ENCODE results near the gene INTS6L. TPM values are rescaled to one million over a fixed set of nuclear protein-coding genes. Genes with fewer than 3 reads are reported as not detected.
"Not testable (repeated sequence)": the region's sequence is repeated elsewhere in the genome, so short reads cannot be mapped to it uniquely, and the experiment has no call there.

Gene INTS6L
- total RNA-seq, 1 experiment from 2014 or later = 0.38 TPM

DNA sequence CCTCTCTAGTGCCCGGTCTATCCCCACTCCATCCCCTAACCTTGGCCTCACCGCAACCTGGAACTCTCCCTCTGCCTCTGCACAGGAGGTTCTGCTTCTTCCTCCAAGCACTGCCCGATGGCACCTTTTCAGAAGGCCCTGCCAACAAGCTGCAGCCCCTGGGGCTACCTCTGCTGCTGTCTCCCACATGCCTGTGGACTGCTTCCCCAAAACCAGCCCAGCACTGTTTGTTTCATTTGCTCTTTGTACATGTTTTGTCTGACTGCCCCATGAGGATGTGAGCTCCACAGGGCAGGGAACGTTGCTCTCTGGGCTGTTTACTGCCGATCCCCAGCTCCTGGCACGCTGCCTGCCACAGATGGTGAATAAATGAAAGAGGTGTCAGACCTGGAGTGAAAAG is 85.4 kb downstream of the INTS6L start:
- no peak for DNase-seq (ENCODE audit: low spot score)

DNA sequence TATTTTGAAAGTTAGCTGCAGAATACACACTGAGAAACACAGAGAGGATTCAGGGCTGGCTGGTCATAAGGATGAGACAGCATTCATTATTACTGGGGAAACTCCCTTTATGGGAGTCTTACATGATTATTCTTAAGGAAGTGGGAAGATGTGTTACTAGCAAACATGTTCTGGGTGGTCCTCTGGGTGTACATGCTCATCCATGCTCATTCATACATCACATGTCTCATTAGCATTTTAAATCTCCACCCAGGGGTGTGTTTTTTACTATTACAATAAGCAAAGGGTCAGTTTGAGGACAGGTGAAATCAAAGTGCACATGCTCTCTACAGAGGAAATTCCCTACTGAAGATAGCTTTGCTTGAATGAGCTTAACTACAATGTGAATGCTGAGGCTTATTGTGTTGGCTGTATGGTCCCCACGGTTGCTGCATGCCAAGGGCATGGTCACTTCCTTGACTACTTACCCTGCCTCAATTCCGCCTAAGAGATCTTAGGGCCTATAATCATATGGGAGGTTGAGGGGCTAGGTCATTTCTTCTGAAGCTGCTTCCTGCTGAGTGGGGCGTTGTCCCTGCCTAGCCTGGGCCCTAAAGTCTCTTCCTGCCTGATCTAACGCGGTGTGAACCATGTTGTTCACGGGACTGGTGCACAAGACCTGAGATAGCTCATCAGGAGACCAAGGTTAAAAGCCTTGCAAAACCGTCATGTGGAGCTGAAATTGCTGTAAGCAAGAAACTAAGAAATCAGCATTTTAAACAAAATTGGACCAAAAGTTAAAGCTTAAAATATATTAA is 104.1 kb downstream of the INTS6L start:
- DNase-seq (ENCODE audit: low spot score) = not testable (repeated sequence)

DNA sequence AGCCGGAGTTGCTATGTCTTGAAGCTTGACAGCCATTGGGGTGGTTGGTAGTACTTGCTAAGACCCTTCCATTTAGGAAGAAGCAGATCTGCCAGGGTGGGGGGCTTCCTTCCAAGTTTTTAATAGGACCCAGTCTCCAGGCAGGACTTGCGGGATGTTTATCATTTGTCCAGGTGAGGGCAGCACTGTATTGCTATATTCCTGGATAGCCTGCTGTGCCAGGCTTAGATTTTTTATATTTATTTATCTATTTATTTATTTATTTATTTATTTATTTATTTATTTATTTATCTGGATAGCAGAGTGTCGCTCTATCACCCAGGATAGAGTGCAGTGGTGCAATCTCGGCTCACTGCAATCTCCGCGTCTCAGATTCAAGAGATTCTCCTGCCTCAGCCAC is 105.5 kb downstream of the INTS6L start:
- no peak for DNase-seq (ENCODE audit: low spot score)

DNA sequence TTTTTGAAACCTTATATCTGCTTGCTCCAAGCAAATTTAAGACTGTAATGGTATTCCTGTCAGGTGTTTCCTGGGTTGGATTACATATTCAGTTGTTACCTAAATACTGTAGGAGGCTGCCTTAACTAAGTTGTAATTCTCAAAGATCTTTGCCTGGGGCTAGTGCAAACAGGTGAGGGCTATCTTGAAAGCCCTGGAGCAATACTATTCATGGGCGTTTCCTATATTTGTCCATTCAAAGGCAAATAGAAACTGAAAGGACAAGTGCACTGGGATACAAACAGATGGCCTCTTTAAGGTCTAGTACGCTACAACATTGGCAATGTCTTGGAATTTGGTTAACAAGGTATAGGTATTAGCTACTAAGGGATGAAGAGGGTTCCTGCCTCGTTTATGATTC is 108.9 kb downstream of the INTS6L start:
- no peak for DNase-seq (ENCODE audit: low spot score)

Other genes with a start within 250 kb of the INTS6L start
- gene ETDC, start 211.2 kb upstream of the INTS6L start, total RNA-seq (2014; rRNA removed; shearing (Covaris generic)) = not detected in 2 replicates
- gene ZNF75D, start 176.6 kb upstream of the INTS6L start, total RNA-seq (2014; rRNA removed; shearing (Covaris generic)) = 1.4 and 3.2 TPM in 2 replicates
- 3.0 and 3.2 TPM in 2 replicates for gene ZNF449, start 175.9 kb upstream of the INTS6L start, total RNA-seq (2014; rRNA removed; shearing (Covaris generic))
- 0.29 TPM in 1 of 2 replicates, not detected in the other for gene SMIM10L2A, start 98.7 kb upstream of the INTS6L start, total RNA-seq (2014; rRNA removed; shearing (Covaris generic))
- not detected in 2 replicates for gene CT45A1, start 193.0 kb downstream of the INTS6L start, total RNA-seq (2014; rRNA removed; shearing (Covaris generic))
- gene CT45A3, start 247.5 kb downstream of the INTS6L start, total RNA-seq (2014; rRNA removed; shearing (Covaris generic)) = not detected in 2 replicates

Data from A172 (cell line).